Measurements from ENCODE around the gene HDHD5.

Gene HDHD5

DNA sequence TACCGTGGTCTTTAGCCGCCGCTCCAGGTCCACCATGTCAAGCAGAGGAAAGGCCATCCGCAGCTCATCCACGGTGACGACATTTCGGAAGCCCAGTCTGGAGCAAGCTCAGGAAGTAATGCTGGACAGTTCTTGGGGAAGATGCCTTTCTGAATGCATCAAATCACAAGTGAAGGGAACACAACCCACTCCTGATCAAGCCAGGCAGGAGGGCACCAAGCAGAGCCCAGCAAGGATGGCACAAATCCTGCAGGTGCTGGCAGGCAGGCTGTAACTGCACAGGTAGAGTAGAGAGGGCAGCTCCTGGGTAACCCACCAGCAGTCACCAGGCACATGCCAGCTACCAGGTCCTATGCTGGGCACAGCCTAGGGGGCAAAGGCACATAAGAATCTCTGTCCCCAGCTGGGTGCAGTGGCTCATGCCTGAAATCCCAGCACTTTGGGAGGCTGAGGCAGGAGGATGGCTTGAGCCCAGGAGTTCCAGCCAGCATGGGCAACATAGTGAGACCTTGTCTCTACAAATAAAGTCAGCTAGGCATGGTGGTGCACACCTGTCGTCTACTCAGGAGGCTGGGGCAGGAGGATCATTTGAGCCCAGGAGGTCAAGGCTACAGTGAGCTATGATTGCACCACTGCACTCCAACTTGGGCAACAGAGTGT is 13.9 kb downstream of the HDHD5 start:
- Histone ChIP-seq H4K12ac (ENCODE audit: low read depth, low read length) (no peak overlapping the region), H2BK120ac (ENCODE audit: insufficient read depth, low read length, poor library complexity) (no peak overlapping the region), H3K4ac (ENCODE audit: low read depth, low read length) (no peak overlapping the region), H3K4me2 (ENCODE audit: low read length) (no peak overlapping the region), H4K91ac (ENCODE audit: low read depth, low read length) (no peak overlapping the region), H3K23ac (ENCODE audit: low read length) (no peak overlapping the region), H3K27ac (ENCODE audit: low read depth, low read length) (no peak overlapping the region), H3K4me1 (ENCODE audit: control insufficient read depth in 1 of 2, insufficient read depth in 2 of 2, low read length in 2 of 2) (peaks cover 0 to 4% of the 10 kb centered on the region in 2 experiments), H3K18ac (ENCODE audit: low read length) (no peak overlapping the region), H3K79me2 (ENCODE audit: control insufficient read depth, insufficient read depth, low read length, poor library complexity) (no peaks in the 10 kb centered on the region), H2BK12ac (ENCODE audit: low read length) (no peak overlapping the region), H3K79me1 (ENCODE audit: low read length) (no peaks in the 10 kb centered on the region), H4K8ac (ENCODE audit: low read depth, low read length) (no peak overlapping the region), H3K27me3 (ENCODE audit: insufficient read depth, low read length) (no peaks in the 10 kb centered on the region), H2BK5ac (ENCODE audit: low read depth, low read length, poor library complexity) (no peak overlapping the region), H3K9ac (ENCODE audit: low read length) (no peak overlapping the region), H2AFZ (ENCODE audit: insufficient read depth, low read length, poor library complexity) (no peak overlapping the region), H3K9me3 (ENCODE audit: insufficient read depth, low read depth, low read length) (peaks cover 3% of the 10 kb centered on the region), H3K36me3 (ENCODE audit: control insufficient read depth in 1 of 2, insufficient read depth in 2 of 2, low read length in 2 of 2) (peaks cover 9 to 25% of the 10 kb centered on the region in 2 experiments), H3K4me3 (ENCODE audit: low read depth, low read length) (no peak overlapping the region), H2AK5ac (ENCODE audit: low read length) (no peak overlapping the region), H3K14ac (ENCODE audit: low read length) (no peak overlapping the region)
- no peak for DNase-seq
- WGBS (ENCODE audit: extremely low coverage, insufficient coverage, insufficient read length) = no CpG with 5 or more reads among the region's 8 CpGs

DNA sequence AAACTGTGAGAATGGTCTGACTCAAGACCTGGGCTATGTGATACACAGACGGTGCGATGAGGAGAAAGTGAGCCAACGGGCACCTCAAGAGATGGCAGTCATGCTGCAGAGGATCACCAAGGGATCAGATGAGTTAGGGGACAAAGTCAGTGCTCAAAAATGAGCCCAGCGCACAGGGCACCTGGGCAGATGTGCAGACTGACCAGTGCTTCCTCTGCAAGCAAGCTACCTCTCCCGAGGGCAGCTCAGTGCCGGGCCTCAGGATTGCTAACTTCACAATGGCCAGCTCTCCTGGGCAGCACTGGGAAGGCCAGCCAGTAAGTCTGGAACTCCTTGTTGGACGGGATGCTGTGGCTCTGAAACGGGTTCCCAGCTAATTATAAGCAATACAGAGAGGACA is 15.3 kb downstream of the HDHD5 start:
- no peak overlapping the region for H2AK5ac ChIP-seq (ENCODE audit: low read length)
- H3K9ac ChIP-seq (ENCODE audit: low read length) = no peak overlapping the region
- H3K23ac ChIP-seq (ENCODE audit: low read length) = no peak overlapping the region
- no CpG with 5 or more reads among the region's 8 CpGs for WGBS (ENCODE audit: extremely low coverage, insufficient coverage, insufficient read length)
- H3K4me2 ChIP-seq (ENCODE audit: low read length) = no peak overlapping the region
- H2BK120ac ChIP-seq (ENCODE audit: insufficient read depth, low read length, poor library complexity) = no peak overlapping the region
- no peak overlapping the region for H4K8ac ChIP-seq (ENCODE audit: low read depth, low read length)
- no peak overlapping the region for H2AFZ ChIP-seq (ENCODE audit: insufficient read depth, low read length, poor library complexity)
- no peak for DNase-seq
- H4K12ac ChIP-seq (ENCODE audit: low read depth, low read length) = no peak overlapping the region
- peaks cover 3% of the 10 kb centered on the region for H3K9me3 ChIP-seq (ENCODE audit: insufficient read depth, low read depth, low read length)
- H2BK12ac ChIP-seq (ENCODE audit: low read length) = no peak overlapping the region
- no peak overlapping the region for H3K27ac ChIP-seq (ENCODE audit: low read depth, low read length)
- H3K4me3 ChIP-seq (ENCODE audit: low read depth, low read length) = no peak overlapping the region
- no peak overlapping the region for H3K14ac ChIP-seq (ENCODE audit: low read length)
- peaks cover 9 to 25% of the 10 kb centered on the region in 2 experiments for H3K36me3 ChIP-seq (ENCODE audit: control insufficient read depth in 1 of 2, insufficient read depth in 2 of 2, low read length in 2 of 2)
- H3K79me1 ChIP-seq (ENCODE audit: low read length) = no peaks in the 10 kb centered on the region
- H2BK5ac ChIP-seq (ENCODE audit: low read depth, low read length, poor library complexity) = no peak overlapping the region
- H3K79me2 ChIP-seq (ENCODE audit: control insufficient read depth, insufficient read depth, low read length, poor library complexity) = no peaks in the 10 kb centered on the region
- H3K4me1 ChIP-seq (ENCODE audit: control insufficient read depth in 1 of 2, insufficient read depth in 2 of 2, low read length in 2 of 2) = no peaks in the 10 kb centered on the region
- no peak overlapping the region for H3K4ac ChIP-seq (ENCODE audit: low read depth, low read length)
- H3K18ac ChIP-seq (ENCODE audit: low read length) = no peak overlapping the region
- no peaks in the 10 kb centered on the region for H3K27me3 ChIP-seq (ENCODE audit: insufficient read depth, low read length)
- no peak overlapping the region for H4K91ac ChIP-seq (ENCODE audit: low read depth, low read length)

DNA sequence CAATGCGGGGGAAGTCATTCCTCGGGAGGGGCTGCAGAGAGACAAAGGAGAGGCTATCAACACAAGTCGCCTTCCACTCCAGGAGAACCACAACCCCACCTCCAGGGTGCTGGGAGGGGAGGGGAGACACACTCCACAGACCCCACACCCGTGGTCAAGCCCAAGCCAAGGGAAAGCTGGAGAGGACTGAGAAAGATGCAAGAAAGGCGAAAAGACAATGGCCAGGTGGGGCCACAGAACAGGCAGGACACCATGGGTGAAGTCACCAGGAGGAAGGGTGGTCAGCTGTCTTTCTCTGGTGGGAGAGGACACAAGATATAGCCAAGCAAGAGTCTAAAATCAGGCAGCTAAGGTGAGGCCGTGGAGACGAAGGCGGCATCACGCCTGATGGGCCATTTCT is 16.0 kb downstream of the HDHD5 start:
- H4K12ac ChIP-seq (ENCODE audit: low read depth, low read length) = no peak overlapping the region
- H3K14ac ChIP-seq (ENCODE audit: low read length) = no peak overlapping the region
- H2AFZ ChIP-seq (ENCODE audit: insufficient read depth, low read length, poor library complexity) = no peak overlapping the region
- no peak overlapping the region for H2AK5ac ChIP-seq (ENCODE audit: low read length)
- H3K79me1 ChIP-seq (ENCODE audit: low read length) = no peaks in the 10 kb centered on the region
- H3K18ac ChIP-seq (ENCODE audit: low read length) = no peak overlapping the region
- H4K8ac ChIP-seq (ENCODE audit: low read depth, low read length) = no peak overlapping the region
- no CpG with 5 or more reads among the region's 9 CpGs for WGBS (ENCODE audit: extremely low coverage, insufficient coverage, insufficient read length)
- no peak overlapping the region for H4K91ac ChIP-seq (ENCODE audit: low read depth, low read length)
- H3K23ac ChIP-seq (ENCODE audit: low read length) = no peak overlapping the region
- no peak overlapping the region for H3K4me3 ChIP-seq (ENCODE audit: low read depth, low read length)
- H2BK5ac ChIP-seq (ENCODE audit: low read depth, low read length, poor library complexity) = no peak overlapping the region
- no peak overlapping the region for H3K9ac ChIP-seq (ENCODE audit: low read length)
- H3K36me3 ChIP-seq (ENCODE audit: control insufficient read depth in 1 of 2, insufficient read depth in 2 of 2, low read length in 2 of 2) = peaks cover 9 to 25% of the 10 kb centered on the region in 2 experiments
- peaks cover 3% of the 10 kb centered on the region for H3K9me3 ChIP-seq (ENCODE audit: insufficient read depth, low read depth, low read length)
- DNase-seq = no peak
- H3K4me1 ChIP-seq (ENCODE audit: control insufficient read depth in 1 of 2, insufficient read depth in 2 of 2, low read length in 2 of 2) = no peaks in the 10 kb centered on the region
- H3K4ac ChIP-seq (ENCODE audit: low read depth, low read length) = no peak overlapping the region
- no peak overlapping the region for H2BK120ac ChIP-seq (ENCODE audit: insufficient read depth, low read length, poor library complexity)
- H3K79me2 ChIP-seq (ENCODE audit: control insufficient read depth, insufficient read depth, low read length, poor library complexity) = no peaks in the 10 kb centered on the region
- no peak overlapping the region for H3K4me2 ChIP-seq (ENCODE audit: low read length)
- H3K27me3 ChIP-seq (ENCODE audit: insufficient read depth, low read length) = no peaks in the 10 kb centered on the region
- H3K27ac ChIP-seq (ENCODE audit: low read depth, low read length) = no peak overlapping the region
- H2BK12ac ChIP-seq (ENCODE audit: low read length) = no peak overlapping the region

DNA sequence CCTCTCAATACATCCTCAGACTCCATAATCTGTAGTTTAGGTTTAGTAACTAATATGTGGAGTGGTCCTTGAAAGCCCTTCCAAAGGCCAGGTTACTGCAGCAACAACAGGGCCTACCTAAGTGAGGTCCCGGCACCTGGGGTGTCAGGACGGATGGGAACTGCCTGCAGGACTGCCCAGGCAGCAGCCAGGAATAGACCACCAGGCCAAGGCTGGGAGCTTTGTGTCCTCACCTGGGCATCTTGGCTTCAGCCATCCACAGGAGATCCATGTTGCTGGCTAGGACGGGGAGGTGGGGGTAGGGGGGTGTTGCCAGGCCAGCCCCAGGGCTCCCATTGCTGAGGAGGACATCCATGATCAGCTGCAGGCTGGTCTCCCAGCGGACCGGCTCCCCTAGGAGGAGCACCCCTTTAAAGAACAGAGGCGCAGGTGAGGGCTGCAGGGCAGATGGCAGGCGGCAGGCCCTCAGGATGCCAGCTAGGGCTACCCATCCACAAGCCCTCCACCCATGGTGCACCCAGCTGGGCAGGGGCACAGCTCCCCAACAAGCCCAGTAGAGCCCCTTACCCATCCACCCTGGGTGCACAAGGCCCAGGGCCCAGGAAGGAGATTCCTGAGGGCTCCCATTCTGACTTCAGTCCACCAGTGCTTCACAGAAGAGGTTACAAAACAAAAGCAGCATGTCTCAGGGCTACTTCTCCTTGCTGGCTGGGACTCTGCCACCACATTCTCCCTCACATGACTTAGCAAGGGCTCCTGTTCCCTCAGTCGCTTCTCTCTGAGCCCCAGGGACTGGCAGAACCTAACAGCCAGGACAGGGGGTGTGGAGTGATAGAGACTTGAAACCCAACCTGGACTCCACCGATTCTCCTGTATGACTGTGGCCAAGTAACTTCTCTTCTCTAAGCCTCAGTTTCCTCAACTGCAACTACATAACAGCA is 18.0 kb downstream of the HDHD5 start:
- Histone ChIP-seq H3K4me1 (ENCODE audit: control insufficient read depth in 1 of 2, insufficient read depth in 2 of 2, low read length in 2 of 2) (no peaks in the 10 kb centered on the region), H2BK12ac (ENCODE audit: low read length) (no peak overlapping the region), H2BK120ac (ENCODE audit: insufficient read depth, low read length, poor library complexity) (no peak overlapping the region), H4K12ac (ENCODE audit: low read depth, low read length) (no peak overlapping the region), H2AFZ (ENCODE audit: insufficient read depth, low read length, poor library complexity) (no peak overlapping the region), H3K36me3 (ENCODE audit: control insufficient read depth in 1 of 2, insufficient read depth in 2 of 2, low read length in 2 of 2) (peaks cover 14 to 25% of the 10 kb centered on the region in 2 experiments), H3K4ac (ENCODE audit: low read depth, low read length) (no peak overlapping the region), H3K4me3 (ENCODE audit: low read depth, low read length) (no peak overlapping the region), H3K23ac (ENCODE audit: low read length) (peak overlapping the region; percentile 63), H3K79me2 (ENCODE audit: control insufficient read depth, insufficient read depth, low read length, poor library complexity) (no peaks in the 10 kb centered on the region), H3K27me3 (ENCODE audit: insufficient read depth, low read length) (no peaks in the 10 kb centered on the region), H3K9ac (ENCODE audit: low read length) (no peak overlapping the region), H3K18ac (ENCODE audit: low read length) (no peak overlapping the region), H2BK5ac (ENCODE audit: low read depth, low read length, poor library complexity) (no peak overlapping the region), H3K14ac (ENCODE audit: low read length) (no peak overlapping the region), H4K8ac (ENCODE audit: low read depth, low read length) (no peak overlapping the region), H3K9me3 (ENCODE audit: insufficient read depth, low read depth, low read length) (no peaks in the 10 kb centered on the region), H3K4me2 (ENCODE audit: low read length) (no peak overlapping the region), H3K79me1 (ENCODE audit: low read length) (no peaks in the 10 kb centered on the region), H2AK5ac (ENCODE audit: low read length) (no peak overlapping the region), H3K27ac (ENCODE audit: low read depth, low read length) (no peak overlapping the region), H4K91ac (ENCODE audit: low read depth, low read length) (no peak overlapping the region)
- DNase-seq = no peak
- no CpG with 5 or more reads among the region's 9 CpGs for WGBS (ENCODE audit: extremely low coverage, insufficient coverage, insufficient read length)

Measured in trophoblast cell (in vitro differentiated cells and primary cell).